Stimulated activated CD8-positive, alpha-beta memory T cell treated with anti-CD3 and anti-CD28 coated beads, Interleukin-7, amount 100 ng/mL, for 48 hours (primary cell): Measurements from ENCODE around the gene XRCC4.
"Not testable (repeated sequence)": the region's sequence is repeated elsewhere in the genome, so short reads cannot be mapped to it uniquely, and the experiment has no call there.

Experiments
- DNase-seq, 2 donors: peaks; one replicate each; pipeline ENCODE4 v3.0.0-alpha.2; 2020; ENCODE audit warnings: low read depth in 1 of 2; ENCODE audit errors: extremely low read depth in 1 of 2

XRCC4 gene

DNA sequence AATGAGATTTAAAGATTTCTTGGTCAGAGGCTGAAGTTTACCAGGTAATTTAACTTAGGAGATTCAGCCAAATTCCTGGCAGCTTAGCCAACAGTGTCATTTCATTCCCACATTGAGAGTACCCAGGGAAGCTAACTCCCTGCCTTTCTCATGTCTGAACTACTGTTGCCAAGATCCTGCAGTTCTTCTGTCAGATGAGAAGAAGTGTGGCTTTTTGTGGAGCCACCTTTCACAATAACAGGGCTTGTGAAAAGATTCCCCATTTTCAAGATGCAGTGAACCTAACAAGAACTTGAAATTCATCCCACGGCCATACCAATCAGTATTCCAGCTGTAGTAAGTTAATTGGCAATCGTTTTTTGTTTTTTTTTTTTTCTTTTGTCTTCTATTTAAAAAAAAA is 176.4 kb downstream of the XRCC4 start:
- no peak for DNase-seq

DNA sequence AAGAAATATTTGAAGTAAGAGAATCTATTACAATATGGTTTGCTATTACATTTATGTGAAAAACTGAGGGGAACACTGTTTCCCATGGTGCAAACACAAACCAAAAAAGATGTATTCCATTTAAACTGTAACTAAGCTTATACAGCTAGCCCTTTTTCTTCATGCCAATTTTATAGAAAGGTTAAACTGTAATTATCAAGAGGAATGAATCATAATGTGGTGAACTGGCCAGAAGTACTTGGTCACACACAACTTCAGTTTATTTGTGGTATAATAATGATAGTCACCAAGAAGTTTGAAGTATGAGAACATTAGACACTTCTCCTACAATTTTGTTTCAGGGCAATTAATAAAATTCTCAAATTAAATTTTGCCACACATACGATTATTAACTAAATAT is 177.9 kb downstream of the XRCC4 start:
- no peak for DNase-seq

DNA sequence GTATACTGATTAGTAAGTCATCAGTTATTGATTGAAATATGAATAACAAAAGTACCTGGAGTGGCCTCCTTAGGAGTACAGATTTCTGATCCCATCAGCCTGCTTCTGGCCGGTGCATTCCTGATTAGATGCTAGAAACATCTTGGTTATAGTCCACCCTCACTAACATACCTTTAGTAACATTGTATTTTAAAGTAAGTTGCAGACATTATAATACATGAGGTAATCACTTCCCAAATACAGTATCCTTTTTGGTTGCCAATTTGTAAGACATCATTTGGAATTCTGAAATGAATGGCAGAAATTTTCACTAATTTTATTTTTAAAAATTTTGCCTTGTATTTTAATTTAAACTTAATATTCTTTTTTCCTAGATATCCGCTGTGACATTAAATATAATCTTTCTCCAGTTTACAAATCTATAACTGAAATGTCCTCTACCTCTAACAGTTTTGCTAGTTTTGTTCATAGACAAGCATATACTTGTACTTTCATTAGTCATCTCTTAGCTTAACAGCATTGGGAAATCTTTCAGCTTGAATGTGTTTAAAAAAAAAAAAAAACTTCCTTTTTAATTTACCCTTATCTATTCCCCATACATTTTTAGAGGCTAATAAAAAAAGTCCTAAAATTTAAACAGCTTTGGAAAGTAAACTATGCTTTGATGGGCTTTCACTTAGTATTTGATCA is 178.9 kb downstream of the XRCC4 start:
- DNase-seq: no peak

DNA sequence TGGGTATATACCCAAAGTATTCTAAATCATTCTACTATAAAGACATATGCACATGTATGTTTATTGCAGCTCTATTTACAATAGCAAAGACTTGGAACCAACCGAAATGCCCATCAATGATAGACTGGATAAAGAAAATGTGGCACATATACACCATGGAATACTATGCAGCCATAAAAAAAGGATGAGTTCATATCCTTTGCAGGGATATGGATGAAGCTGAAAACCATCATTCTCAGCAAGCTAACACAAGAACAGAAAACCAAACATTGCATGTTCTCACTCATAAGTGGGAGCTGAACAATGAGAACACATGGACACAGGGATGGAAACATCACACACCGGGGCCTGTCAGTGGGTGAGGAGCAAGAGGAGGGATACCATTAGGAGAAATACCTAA is 180.3 kb downstream of the XRCC4 start:
- DNase-seq: not testable (repeated sequence)

DNA sequence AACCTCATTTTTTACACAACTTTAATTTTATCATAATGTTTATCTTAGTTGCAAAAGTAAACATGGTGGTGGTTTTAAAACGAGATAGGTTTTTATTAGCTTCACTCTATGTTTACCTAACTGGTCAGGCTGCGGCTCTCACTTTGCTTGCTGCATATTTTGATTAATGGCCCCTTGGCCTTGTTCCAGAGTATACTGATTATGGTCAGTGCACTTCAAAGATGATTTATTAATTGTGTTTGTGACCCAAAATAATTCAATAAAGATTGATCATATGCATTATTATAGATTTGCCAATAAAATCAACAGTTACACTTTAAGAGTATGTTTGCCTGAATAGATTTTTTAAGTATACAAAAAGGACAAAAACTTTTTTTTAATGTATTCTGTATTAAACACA is 188.0 kb downstream of the XRCC4 start:
- DNase-seq: no peak

DNA sequence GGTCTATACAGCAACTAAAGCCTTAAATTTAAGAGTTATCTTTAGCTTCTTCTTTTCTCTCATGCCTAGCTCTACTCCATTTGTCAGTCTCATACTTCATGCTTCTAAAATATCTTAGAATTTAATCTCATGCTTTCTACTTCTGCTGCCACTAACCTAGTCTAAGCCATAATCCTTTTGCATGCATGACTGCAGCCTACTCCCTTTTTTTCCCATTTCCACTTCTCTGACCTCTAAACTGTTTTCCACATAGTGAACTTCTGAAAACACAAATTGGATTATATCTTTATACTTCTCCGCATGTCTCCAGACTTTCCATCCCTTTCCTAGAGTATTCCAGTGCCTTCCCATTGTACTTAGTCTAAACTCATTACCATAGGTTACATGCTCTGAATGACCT is 193.0 kb downstream of the XRCC4 start:
- no peak for DNase-seq

DNA sequence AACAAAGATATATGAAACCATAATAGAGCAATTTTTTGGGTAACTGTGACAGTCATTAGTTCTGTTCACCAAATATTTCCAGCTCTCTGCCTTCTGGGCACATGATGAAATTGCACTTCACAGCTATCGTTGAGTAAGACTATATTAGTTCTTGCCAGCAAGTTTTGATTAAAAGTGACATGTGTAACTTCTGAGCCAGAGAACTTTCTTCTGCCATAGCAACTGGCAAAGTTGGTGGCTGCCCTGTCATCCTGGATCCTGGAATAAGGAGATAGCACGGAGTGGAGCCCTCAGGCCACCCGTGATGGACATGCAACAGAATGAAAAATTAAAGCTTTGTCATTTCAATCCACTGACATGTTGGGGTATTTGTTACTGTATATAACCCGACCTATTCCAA is 199.8 kb downstream of the XRCC4 start:
- DNase-seq: no peak

DNA sequence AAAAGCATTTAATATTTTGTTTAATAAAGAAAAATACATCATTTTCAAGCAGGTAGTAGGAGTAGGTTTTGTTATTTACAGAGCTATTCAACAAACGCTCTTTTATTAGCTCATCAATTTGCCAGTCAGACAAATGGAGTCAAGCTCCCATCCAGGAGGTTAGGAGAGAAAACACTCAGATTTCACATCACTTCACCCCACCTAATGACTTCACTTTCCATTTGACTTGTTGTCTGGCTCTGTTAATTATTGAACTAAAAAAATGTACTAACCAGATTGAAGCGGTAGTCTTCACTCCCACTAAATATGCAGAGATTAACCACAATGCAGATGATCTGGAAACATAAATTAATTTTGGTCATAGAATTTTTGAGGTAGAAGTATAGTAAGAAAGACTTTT is 200.6 kb downstream of the XRCC4 start:
- DNase-seq: no peak

DNA sequence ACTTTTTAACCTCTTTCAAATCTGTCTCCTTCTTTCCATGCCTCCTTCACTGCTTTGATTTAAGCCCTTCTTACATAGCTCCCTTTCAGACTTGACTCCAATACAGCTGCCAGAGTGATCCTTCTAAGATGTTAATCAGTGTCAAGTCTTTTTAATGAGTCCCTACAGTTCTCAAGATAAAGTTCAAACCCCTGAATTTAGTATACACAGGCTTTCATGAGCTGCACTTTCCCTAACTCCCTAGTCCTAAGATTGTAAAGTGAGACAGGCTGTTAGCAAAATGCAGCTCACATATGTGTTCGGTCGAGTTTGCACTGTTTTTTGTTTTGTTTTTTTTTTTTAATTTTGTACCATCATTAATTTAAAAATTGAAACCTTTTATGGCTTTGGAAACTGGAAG is 203.8 kb downstream of the XRCC4 start:
- no peak for DNase-seq

DNA sequence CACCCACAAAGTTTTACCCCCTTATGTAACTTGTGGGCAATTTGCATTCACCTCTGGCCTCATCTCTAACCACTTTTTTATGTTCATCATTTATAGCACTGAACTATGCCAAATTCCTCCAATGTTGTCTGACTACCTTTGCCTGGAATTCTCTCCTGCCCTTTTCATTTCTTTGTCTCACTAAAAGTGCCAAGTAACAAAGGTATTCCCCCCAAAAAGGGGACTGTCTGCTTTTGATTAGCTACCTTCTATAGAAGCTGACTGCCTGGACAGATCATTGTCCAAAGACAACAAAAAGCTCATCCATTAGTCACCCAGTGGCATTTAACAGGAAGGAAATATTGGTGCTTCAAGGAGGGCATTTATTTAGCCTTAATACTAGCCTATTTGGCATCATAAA is 204.3 kb downstream of the XRCC4 start:
- no peak for DNase-seq

DNA sequence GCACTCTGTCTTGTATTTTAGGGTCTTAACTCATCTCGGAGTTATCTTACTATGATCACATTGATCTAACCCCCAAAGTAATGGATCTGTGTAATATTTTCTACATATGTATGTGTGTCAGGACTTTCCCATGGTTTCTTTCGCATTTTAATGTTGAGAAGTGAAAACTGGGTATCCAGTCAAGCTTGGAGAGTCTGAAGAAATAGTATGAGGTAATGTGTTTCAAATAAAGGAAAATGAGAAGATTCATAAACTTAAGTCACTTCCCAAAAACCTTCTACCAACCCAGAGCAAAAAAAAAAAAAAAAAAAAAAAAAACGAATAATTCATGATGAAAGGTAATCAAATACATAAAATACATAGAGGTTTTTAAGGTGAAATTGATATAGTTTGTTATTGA is 206.4 kb downstream of the XRCC4 start:
- DNase-seq: no peak

DNA sequence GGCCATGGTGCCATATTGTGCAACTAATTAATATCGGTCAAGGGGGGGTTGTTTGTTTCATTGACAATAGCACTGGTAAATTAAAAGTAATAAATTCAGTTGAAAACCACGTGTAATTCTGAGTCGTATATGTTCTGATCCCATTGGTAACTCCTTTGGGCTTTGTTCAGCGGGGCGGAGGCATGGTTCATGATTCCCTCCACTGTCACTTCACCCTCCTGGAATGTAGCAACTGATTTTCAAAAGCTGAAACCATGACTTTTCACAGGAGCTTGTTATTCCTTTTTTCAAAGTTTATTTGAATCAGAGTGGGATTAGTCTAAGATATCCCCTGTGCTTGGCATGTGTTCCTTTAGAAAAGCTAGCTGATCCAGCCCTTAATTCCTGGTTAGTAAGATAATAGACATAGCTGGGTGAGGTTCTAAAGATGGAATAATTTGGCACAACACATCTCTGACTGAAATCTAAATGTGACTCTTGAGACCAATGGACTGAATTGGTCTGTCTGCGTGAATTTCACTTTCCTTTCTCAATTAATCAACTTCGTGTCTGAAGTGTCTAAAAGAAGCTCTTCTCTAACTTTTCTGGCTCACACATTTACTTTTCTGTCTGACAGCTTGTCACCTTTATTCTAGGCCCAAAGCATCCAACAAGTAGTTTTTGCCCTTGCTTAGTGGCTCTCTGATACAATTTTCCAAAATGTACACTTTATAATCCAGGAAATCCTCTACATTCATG is 208.5 kb downstream of the XRCC4 start:
- no peak for DNase-seq

DNA sequence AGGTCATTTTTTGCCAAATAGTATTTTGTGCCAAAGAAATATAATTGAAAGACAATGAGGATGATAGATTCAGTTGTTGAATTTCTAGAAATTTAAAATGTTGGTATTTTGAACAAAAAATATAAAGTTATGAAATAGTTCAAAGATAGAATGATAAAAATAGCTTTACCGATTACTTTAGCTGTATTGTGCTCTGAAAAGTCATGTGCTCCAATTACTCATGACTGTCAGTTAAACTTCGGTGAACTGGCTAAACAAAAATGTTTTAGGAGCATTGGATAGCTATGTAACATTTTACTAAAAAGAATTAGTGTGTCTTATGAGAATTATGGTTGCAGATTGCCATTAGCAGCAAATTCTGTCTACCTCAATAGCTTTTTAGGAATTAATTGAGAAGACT is 216.9 kb downstream of the XRCC4 start:
- DNase-seq: no peak

DNA sequence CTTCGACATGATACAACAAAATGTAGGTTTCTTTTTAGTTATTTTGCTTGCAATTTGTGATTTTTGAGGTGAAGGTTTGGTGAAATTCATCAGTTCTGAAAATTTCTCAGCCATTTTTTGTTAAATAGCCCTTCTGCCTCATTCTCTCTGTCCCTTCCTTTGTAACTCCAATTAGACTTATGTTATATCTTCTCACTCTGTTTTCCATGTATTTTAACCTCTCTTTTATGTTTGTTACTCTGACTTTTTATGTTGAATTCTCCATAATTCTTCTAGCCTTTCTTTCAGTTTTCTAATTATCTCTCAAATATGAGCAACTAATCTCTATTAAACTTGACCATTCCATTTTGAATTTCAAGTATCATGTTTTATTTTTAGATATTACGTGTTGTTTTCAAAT is 222.0 kb downstream of the XRCC4 start:
- no peak for DNase-seq

DNA sequence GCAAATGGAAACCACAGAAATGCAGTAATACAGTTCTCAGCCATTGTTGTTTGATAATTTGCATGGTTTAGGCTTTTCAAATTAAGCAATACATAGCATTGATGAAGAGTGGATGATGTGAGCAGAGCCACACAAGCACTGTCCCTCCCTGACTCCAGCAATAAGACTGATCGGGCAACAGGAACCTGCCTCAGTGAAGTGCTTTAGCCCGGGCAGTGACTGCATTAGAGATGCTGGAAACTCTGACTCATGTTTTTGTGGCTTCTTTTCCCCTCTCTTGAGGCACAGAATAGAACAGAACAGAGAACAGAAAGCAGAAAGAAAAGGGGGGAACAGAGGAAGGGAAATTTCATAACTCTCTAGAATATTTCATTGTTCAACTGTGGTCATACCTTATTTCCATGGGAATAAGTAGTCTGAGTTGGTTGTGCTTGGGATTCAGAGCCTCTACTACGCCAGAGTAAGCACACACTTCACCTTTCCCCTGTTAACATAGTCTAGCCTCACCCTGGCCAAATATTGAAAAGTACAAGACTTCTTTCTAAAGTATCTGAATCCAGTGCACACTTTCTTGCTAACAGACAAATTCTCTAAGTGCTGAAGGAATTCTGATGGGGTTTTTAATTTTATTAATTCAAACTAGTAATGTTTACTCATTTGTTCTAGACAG is 229.4 kb downstream of the XRCC4 start:
- DNase-seq: no peak

DNA sequence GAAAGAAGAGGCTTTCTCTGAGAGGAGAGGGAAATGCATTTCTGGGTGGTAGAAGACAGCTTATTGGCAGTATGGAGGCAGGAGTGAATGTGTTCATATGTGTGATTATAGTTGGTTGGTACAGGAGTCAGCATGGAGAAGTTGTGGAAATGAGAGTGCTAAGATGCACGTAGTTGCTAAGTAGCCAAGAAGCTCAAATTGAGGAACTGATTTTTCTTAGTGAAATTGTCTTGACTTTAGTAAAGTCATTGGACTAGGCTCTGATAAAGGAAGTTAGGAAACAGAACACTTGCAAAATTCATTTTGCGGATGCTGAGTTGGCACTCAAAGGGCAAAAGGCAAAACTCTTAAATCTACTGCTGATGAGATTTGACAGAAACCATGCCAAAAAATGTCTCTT is 235.3 kb downstream of the XRCC4 start:
- no peak for DNase-seq

DNA sequence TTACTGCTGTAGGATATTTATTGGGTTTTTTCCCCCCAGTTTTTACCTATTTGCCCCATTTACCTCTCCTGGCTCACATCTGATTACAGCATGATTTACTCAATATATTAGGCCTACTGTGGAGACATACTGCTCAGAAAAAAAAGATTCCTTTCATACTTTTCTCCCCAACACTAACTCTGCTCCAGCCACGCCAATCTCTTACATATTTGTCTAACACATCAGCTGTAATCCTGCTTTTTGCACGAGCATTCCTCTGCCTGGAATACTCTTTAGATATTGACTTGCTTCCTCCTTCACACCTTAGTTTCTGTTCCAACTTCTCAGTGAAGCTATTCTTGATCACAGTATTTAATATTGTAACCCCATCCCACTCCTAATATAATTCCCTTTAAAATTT is 236.1 kb downstream of the XRCC4 start:
- DNase-seq: no peak

DNA sequence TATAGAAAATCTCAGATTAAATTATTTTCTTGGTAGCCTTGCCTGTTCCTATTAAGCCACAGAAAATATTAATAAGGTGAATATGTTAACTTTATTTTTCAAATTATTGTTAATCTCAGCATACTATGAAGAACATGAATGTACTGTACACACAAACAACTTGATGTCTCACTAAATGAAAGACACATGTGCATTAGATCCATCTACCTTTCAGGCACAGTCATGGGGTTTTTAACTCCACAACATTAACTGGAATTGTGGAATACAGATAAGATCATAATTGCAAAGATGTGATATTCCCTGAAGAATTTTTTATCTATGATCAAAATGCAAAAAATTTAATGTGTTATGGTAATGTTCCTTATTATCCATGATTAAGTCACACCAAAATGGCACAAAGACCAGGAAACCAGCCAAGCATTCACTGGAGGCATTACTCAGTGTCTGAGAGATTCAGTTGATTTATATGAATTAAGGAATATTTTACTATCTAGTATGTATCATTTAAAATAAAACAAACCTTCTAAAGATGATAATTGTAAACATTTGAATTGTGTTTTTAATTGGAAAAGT is 244.2 kb downstream of the XRCC4 start:
- no peak for DNase-seq

DNA sequence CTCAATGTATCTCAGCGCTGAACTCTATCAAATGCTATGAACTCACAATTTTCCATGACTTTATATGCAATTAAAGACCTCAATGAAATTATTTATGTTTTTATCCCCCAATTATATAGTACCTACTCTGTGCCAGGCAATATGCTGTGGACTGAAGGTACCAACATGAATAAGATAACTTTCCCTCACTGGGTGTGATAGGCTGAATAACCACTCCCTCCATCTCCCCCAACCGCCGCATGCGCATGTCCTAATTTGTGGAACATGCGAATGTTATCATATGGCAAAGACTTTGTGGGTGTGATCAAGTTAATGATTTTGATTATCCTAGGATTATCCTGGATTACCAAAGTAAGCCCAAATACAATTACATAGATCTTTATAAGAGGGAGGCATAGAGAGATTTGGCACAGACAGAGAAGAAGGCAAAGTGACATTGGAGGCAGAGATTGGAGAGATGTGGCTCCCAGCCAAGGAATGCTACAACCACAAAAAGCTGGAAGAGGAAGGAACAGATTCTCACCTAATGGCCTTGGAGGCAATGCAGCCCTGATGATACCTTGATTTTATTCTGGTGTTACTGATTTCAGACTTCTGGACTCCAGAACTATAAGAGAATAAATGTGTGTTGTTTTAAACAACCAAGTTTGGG is 245.1 kb downstream of the XRCC4 start:
- DNase-seq: no peak

DNA sequence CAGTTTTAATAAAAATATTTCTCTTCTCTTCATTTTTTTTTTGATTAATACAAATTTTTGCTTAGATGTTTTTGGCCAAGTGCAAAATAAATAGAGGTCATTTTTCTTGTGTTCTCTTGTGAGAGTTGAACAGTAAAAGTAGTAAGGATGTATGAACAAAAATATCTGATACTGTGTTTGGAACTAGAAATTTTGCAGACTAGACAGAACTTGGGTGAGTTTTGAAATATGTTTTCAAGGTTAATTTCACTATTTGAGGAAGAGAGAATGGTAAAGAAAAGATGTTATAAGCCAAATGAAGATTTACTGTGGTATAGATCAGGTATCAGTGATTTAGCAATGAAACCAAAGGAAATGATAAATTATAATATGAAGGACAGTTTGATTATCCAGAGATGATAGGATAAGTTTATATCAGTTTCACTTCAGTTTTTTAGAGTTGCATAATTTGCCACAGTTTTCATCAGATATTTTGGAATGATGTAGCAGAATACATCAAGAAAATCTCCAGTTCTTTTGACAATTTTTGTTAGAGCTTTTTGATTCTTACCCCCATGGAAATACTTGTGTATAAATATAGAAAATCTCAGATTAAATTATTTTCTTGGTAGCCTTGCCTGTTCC is 246.3 kb downstream of the XRCC4 start:
- no peak for DNase-seq

DNA sequence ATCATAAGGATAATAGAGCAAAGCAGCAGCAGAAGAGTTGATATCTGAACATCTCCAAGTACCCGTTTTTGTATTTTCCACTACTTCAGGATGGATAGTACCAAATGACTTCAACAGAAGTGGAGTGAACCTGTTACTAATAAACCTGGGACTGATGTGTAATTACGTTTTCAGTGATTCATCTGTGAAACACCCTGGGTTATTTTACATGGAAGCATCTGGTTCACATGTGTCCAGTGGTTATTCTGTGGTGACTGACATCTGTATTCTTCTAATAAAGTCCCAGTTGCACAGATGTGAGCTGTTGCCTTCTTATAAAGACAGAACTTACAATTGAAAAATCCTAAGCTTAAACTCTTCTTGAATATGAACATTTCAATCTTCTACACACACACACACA is 254.5 kb downstream of the XRCC4 start:
- no peak for DNase-seq
